ENCODE results near the gene SLC1A4. TPM values are rescaled to one million over a fixed set of nuclear protein-coding genes. Genes with fewer than 3 reads are reported as not detected.

SLC1A4 gene
- total RNA-seq, 1 donor from 2014 or later, result 35.4 TPM

- Mint-ChIP-seq H3K4me1 (peaks cover 40% of the 10 kb centered on the region), H3K27ac (peak overlapping the region; percentile 75), H3K36me3 (ENCODE audit: low read depth) (peaks cover 5% of the 10 kb centered on the region), H3K4me3 (peak overlapping the region; percentile 86), H3K9me3 (no peaks in the 10 kb centered on the region), H3K27me3 (no peaks in the 10 kb centered on the region)
- intact Hi-C loops (cut with micrococcal nuclease), result no loop called here
- CTCF ChIA-PET, result no interaction called here
- DNase-seq (no peak), ATAC-seq (ENCODE audit: low read depth) (no peak)
- no peak for TF ChIP-seq CTCF (IDR thresholded peaks at IDR 0.05)
- POLR2A ChIA-PET, result interaction anchor here (0.7 to 6.9 kb wide), 7 partner anchors 26 to 73 kb away, joined by 3 to 102 read pairs (median 47); no protein-coding TSS in a partner anchor
These were observed 1.7 kb downstream of the SLC1A4 start for GRCh38 chr2:64990876-64991275.

- intact Hi-C loops (cut with micrococcal nuclease), result no loop called here
- DNase-seq (no peak), ATAC-seq (ENCODE audit: low read depth) (no peak)
- Mint-ChIP-seq H3K27me3 (no peaks in the 10 kb centered on the region), H3K36me3 (ENCODE audit: low read depth) (peaks cover 10% of the 10 kb centered on the region), H3K9me3 (no peaks in the 10 kb centered on the region), H3K4me3 (no peak overlapping the region), H3K4me1 (peaks cover 30% of the 10 kb centered on the region), H3K27ac (no peak overlapping the region)
- ChIA-PET CTCF (interaction anchor here (1.1 to 2.9 kb wide), 2 partner anchors 60 to 74 kb away, joined by 3 to 14 read pairs; no protein-coding TSS in a partner anchor), POLR2A (interaction anchor here (0.6 to 6.9 kb wide), 5 partner anchors 38 to 463 kb away, joined by 3 to 102 read pairs (median 4); no protein-coding TSS in a partner anchor)
- TF ChIP-seq CTCF (IDR thresholded peaks at IDR 0.05), result no peak
These were observed 3.0 kb downstream of the SLC1A4 start for GRCh38 chr2:64992218-64992617.

DNA sequence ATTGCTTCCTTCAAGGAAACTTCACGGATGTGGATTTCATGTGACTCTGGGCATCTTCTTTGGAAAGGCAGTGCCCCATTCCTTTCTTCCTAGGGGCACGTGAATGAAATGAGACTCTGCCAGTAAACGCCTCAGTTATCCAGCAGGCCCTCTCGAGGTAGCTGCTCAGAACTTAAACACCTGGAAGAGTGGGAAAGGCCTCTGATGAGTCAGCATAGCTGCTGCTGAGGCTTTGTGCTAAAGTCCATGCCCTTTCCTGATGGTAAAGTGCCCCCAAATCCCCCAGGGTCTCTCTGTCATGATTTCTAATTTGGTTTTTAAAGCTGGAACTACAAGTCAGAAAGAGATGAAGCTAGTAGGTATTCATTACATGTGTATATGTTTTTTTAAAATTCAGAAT lies 3.8 kb downstream of the SLC1A4 start:
- intact Hi-C loops (cut with micrococcal nuclease), result no loop called here
- H3K27ac Mint-ChIP-seq, result no peak overlapping the region
- DNase-seq (no peak), ATAC-seq (ENCODE audit: low read depth) (no peak)
- no peaks in the 10 kb centered on the region for H3K27me3 Mint-ChIP-seq
- ChIA-PET CTCF (interaction anchor here (1.0 to 2.9 kb wide), 4 partner anchors 38 to 75 kb away, joined by 3 to 14 read pairs (median 4); no protein-coding TSS in a partner anchor), POLR2A (interaction anchor here (0.7 to 1.3 kb wide), 5 partner anchors 9 to 133 kb away, joined by 3 read pairs; no protein-coding TSS in a partner anchor)
- H3K9me3 Mint-ChIP-seq, result no peaks in the 10 kb centered on the region
- H3K36me3 Mint-ChIP-seq (ENCODE audit: low read depth), result peaks cover 14% of the 10 kb centered on the region
- no peak for TF ChIP-seq CTCF (IDR thresholded peaks at IDR 0.05)
- peaks cover 24% of the 10 kb centered on the region for H3K4me1 Mint-ChIP-seq
- no peak overlapping the region for H3K4me3 Mint-ChIP-seq

- Mint-ChIP-seq H3K36me3 (ENCODE audit: low read depth) (peaks cover 18% of the 10 kb centered on the region), H3K27ac (no peak overlapping the region), H3K27me3 (no peaks in the 10 kb centered on the region), H3K4me1 (peaks cover 18% of the 10 kb centered on the region), H3K4me3 (no peak overlapping the region), H3K9me3 (no peaks in the 10 kb centered on the region)
- DNase-seq (no peak), ATAC-seq (ENCODE audit: low read depth) (no peak)
- CTCF ChIA-PET, result interaction anchor here (1.8 kb wide), 1 partner anchor 77 kb away, joined by 5 read pairs; no protein-coding TSS in a partner anchor
- no peak for TF ChIP-seq CTCF (IDR thresholded peaks at IDR 0.05)
- intact Hi-C loops (cut with micrococcal nuclease), result no loop called here
- POLR2A ChIA-PET, result no interaction called here
These were observed 5.8 kb downstream of the SLC1A4 start for GRCh38 chr2:64995041-64995440.

- no peaks in the 10 kb centered on the region for H3K9me3 Mint-ChIP-seq
- ATAC-seq (ENCODE audit: low read depth), result no peak
- intact Hi-C loops (cut with micrococcal nuclease), result no loop called here
- H3K36me3 Mint-ChIP-seq (ENCODE audit: low read depth), result peaks cover 19% of the 10 kb centered on the region
- H3K27ac Mint-ChIP-seq, result no peak overlapping the region
- H3K27me3 Mint-ChIP-seq, result no peaks in the 10 kb centered on the region
- no peak for TF ChIP-seq CTCF (IDR thresholded peaks at IDR 0.05)
- peaks cover 6% of the 10 kb centered on the region for H3K4me1 Mint-ChIP-seq
- no peak for DNase-seq
- ChIA-PET POLR2A (interaction anchor here (0.5 to 0.9 kb wide), 2 partner anchors 9 to 414 kb away, joined by 3 to 13 read pairs; no protein-coding TSS in a partner anchor), CTCF (interaction anchor here (1.3 to 1.6 kb wide), 2 partner anchors 19 to 34 kb away, joined by 3 read pairs; no protein-coding TSS in a partner anchor)
- H3K4me3 Mint-ChIP-seq, result no peak overlapping the region
These were observed 7.7 kb downstream of the SLC1A4 start for GRCh38 chr2:64996871-64997307.
